HG02981 (cell line): ENCODE measurements around the gene KLHL14.

Source experiments
- ATAC-seq: cut with Tn5 transposase; IDR thresholded peaks from one replicate; pipeline ENCODE4 v1.9.1; 2021; ENCODE audit warnings: mild to moderate bottlenecking, moderate library complexity; ENCODE audit not compliant: unreplicated experiment

KLHL14 gene

GRCh38 chr18:32771169-32771751 lies 1.6 kb downstream of the KLHL14 start:
- ATAC-seq = no peak

GRCh38 chr18:32770666-32771168 lies 2.1 kb downstream of the KLHL14 start:
- ATAC-seq = no peak

- ATAC-seq = no peak
These were observed 2.7 kb downstream of the KLHL14 start for GRCh38 chr18:32770054-32770665.

GRCh38 chr18:32769586-32770053 lies 3.2 kb downstream of the KLHL14 start:
- no peak for ATAC-seq

- no peak for ATAC-seq
These were observed 3.7 kb downstream of the KLHL14 start for GRCh38 chr18:32769071-32769585.

- ATAC-seq = no peak
These were observed 5.4 kb downstream of the KLHL14 start for GRCh38 chr18:32767400-32767799.

GRCh38 chr18:32764611-32765244 lies 8.1 kb downstream of the KLHL14 start:
- ATAC-seq = no peak

- ATAC-seq = no peak
These were observed 9.5 kb downstream of the KLHL14 start for GRCh38 chr18:32763293-32763692.

- no peak for ATAC-seq
These were observed 11.6 kb downstream of the KLHL14 start for GRCh38 chr18:32761231-32761630.

- ATAC-seq = peak; percentile 99
These were observed 12.4 kb downstream of the KLHL14 start for GRCh38 chr18:32760391-32760790.

GRCh38 chr18:32759611-32760167 lies 13.1 kb downstream of the KLHL14 start:
- ATAC-seq = no peak

- ATAC-seq = no peak
These were observed 18.1 kb downstream of the KLHL14 start for GRCh38 chr18:32754508-32755263.

- no peak for ATAC-seq
These were observed 19.1 kb downstream of the KLHL14 start for GRCh38 chr18:32753656-32754260.

- no peak for ATAC-seq
These were observed 22.5 kb downstream of the KLHL14 start for GRCh38 chr18:32750328-32750727.

GRCh38 chr18:32749809-32750208 lies 23.0 kb downstream of the KLHL14 start:
- no peak for ATAC-seq

GRCh38 chr18:32742579-32742978 lies 30.2 kb downstream of the KLHL14 start:
- ATAC-seq = no peak

- no peak for ATAC-seq
These were observed 37.0 kb downstream of the KLHL14 start for GRCh38 chr18:32735781-32736180.

- no peak for ATAC-seq
These were observed 38.4 kb downstream of the KLHL14 start for GRCh38 chr18:32734442-32734841.

GRCh38 chr18:32732165-32732564 lies 40.7 kb downstream of the KLHL14 start:
- ATAC-seq = no peak

- ATAC-seq = peak; percentile 95
These were observed 42.2 kb downstream of the KLHL14 start for GRCh38 chr18:32730620-32731091.
